Suprapubic skin (tissue), 4 donors: ENCODE measurements around the gene ATP5PO. TPM values are rescaled to one million over a fixed set of nuclear protein-coding genes. Genes with fewer than 3 reads are reported as not detected.

Experiments used
- DNase-seq, 2 donors: peaks; one replicate each; pipeline ENCODE4 v3.0.0-alpha.2; 2019; ENCODE audit warnings: low spot score in 2 of 2
- H3K27ac ChIP-seq: fragments of 200-600 bp; sonication (generic); one replicate; pipeline ENCODE4 v1.5.1; 2019
- H3K27me3 ChIP-seq: fragments of 200-600 bp; sonication (generic); one replicate; pipeline ENCODE4 v1.5.1; 2019
- H3K36me3 ChIP-seq: fragments of 200-600 bp; sonication (generic); one replicate; pipeline ENCODE4 v1.5.1; 2019
- H3K4me1 ChIP-seq: fragments of 200-600 bp; sonication (generic); one replicate; pipeline ENCODE4 v1.5.1; 2019
- H3K4me3 ChIP-seq: fragments of 200-600 bp; sonication (generic); one replicate; pipeline ENCODE4 v1.5.1; 2019; ENCODE audit warnings: mild to moderate bottlenecking
- H3K9me3 ChIP-seq: fragments of 200-600 bp; sonication (generic); one replicate; pipeline ENCODE4 v1.5.1; 2019
- CTCF ChIP-seq, 2 donors: fragments of 200-600 bp in 1 of 2; fragments of 450-650 bp in 1 of 2; sonication (generic) in 1 of 2; IDR thresholded peaks; one replicate each; pipeline ENCODE4 v1.5.1; 2016 to 2019; ENCODE audit warnings: antibody characterized with exemption in 2 of 2, mild to moderate bottlenecking in 1 of 2, moderate library complexity in 1 of 2
- EP300 ChIP-seq: sonication (generic); formaldehyde crosslinking; IDR thresholded peaks from one replicate; pipeline ENCODE4 v1.6.1; 2017; ENCODE audit warnings: antibody characterized with exemption
- POLR2A ChIP-seq, 2 donors: fragments of 450-650 bp; IDR thresholded peaks; one replicate each; pipeline ENCODE4 v1.6.1; 2017; ENCODE audit warnings: antibody characterized with exemption in 2 of 2, mild to moderate bottlenecking in 2 of 2, moderate library complexity in 2 of 2
- POLR2AphosphoS5 ChIP-seq, 3 donors: sonication (generic); formaldehyde crosslinking; IDR thresholded peaks; one replicate each; pipeline ENCODE4 v1.6.1; 2017; ENCODE audit warnings: antibody characterized with exemption in 3 of 3
- WGBS: methylation state at CpG from one replicate; pipeline ENCODE4 v1.1.5; 2018; 5-methylcytosine and 5-hydroxymethylcytosine counted together
- total RNA-seq, 4 donors: library from RNA; depleted of rRNA; stranded (reverse); fragments of >200 nt; gene quantifications; one replicate each; pipeline ENCODE4 v1.1.0, GENCODE V29; 2016

Gene ATP5PO, protein sequence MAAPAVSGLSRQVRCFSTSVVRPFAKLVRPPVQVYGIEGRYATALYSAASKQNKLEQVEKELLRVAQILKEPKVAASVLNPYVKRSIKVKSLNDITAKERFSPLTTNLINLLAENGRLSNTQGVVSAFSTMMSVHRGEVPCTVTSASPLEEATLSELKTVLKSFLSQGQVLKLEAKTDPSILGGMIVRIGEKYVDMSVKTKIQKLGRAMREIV
- total RNA-seq, result 100 to 1,000 TPM; 121 to 182 (median 159) TPM

DNA sequence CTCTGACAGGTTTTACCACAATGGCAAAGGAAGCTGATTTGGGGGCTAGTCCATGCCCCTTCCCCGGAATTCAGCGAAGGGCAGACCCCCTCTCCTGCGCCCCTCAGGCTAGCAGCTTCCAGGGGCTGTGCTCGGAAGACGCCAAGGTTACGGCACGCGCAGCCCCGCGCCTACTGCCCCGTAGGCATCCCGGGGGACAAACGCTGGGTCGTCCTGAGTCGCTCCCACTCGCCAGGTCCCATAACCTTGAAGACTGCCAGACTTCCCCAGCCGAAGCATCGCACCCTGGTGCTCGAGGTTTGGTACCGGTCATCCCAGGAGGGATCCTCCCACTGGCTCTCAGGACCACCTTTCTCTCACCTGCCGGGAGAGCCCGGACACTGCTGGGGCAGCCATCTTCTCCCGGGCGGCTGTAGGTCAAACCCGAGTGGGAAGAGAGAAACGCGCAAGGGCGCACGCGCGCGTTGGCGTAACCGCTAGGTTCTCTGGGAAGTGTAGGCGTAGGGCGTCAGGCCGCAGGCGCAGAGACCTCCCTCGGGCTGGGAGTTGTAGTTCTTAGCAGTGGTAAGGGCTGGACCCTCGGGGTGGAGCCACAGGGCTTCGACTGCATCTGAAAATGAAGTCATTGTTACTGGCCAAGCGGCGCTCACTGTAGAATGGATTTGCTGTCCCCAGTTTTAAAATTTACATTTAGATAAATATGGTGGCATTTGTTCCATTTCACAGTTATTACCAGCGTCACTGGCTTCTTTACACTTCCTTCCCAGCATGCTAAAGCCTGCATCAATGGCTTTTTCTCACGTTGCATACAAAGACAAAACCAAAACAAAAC is at the start of gene ATP5PO:
Gene ATP5PO, minus strand, starts transcription at position 437 of the 832 bp plus-strand sequence. Its CDS starts 41 bp downstream, at position 396.
- Histone ChIP-seq H3K4me3 (peak within 1 kb of the TSS; percentile 92), H3K4me1 (peaks cover 18% of the 10 kb centered on the region), H3K9me3 (no peaks in the 10 kb centered on the region), H3K27me3 (no peaks in the 10 kb centered on the region), H3K36me3 (peaks cover 25% of the 10 kb centered on the region), H3K27ac (peak within 1 kb of the TSS; percentile 86)
- peak; percentile 98 for DNase-seq
- TF ChIP-seq POLR2A (IDR thresholded peaks at IDR 0.05), result peak in 1 of 2 donors; percentile 83
- TF ChIP-seq CTCF (IDR thresholded peaks at IDR 0.05), result no peak
- no peak for TF ChIP-seq EP300
- TF ChIP-seq POLR2AphosphoS5 (IDR thresholded peaks at IDR 0.05), result peak in 2 of 3 donors; percentile 69 to 89
- WGBS, result under 1% methylated on average over 35 of the region's 45 CpGs

DNA sequence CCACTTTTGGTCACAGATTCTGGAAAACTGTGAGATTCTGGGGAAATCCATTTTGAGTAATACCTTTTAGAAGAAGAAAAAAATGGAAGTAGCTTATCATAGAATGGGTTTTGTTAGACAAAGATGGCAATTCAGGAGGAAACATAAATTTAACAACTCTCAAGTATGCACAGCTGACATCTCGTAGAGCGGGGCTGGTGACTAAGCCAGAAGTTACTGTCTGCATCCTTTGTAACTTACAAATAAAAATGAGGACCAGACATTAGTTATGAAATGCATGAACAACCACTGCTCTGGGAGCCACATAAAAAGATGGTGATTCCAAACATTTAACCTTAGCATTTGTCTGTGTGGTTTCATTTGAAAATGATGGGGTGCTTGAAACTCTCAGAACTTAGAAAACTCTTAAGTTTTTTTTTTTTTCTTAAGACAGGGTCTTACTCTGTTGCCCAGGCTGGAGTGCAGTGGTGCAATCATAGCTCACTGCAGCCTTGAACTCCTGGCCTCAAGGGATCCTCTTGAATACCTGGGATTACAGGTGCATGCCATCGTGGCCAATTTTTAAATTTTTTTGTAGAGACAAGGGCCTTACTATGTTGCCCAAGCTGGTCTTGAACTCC is 49.2 kb upstream of the ATP5PO start:
- H3K4me1 ChIP-seq, result peaks cover 5% of the 10 kb centered on the region
- TF ChIP-seq POLR2AphosphoS5 (IDR thresholded peaks at IDR 0.05) (no peak), POLR2A (IDR thresholded peaks at IDR 0.05) (no peak), EP300 (no peak), CTCF (IDR thresholded peaks at IDR 0.05) (no peak)
- no peaks in the 10 kb centered on the region for H3K36me3 ChIP-seq
- no peaks in the 10 kb centered on the region for H3K9me3 ChIP-seq
- WGBS, result 87% methylated on average over 3 of the region's 3 CpGs
- DNase-seq, result no peak
- no peaks in the 10 kb centered on the region for H3K27me3 ChIP-seq
- H3K4me3 ChIP-seq, result no peak overlapping the region
- H3K27ac ChIP-seq, result no peak overlapping the region

DNA sequence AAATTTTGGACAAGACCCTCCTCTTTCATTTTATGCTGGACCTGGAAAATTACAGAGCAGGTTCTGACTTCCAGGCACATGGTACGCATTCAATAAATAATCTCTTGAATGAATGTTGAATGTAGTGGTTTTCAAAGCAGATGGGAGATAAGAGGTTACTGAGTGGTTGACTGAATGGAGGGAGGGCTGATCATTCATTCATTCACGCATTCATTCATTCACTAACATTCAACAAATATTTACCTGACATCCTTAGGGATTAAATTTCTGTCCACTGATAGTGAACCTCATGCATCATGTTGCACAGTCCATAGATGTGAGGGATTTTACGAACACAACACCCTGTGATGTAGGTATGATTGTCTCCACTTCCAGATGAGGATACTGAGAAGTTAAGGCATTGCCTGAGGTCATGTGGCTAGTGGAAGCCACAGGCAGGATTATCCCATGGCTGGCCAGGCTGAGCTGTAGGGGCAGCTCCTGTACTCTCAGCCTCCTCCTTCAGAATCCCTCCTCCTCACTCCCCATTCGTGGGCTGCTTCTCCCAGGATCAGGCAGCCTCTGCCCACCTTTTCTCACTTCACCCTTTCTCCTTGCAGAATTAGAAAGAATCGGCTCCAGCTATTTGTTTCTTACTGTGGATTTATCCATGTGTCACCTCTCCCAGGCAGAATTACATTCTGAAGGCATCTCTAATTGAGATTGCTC is 48.4 kb upstream of the ATP5PO start:
- 80% methylated on average over 5 of the region's 5 CpGs for WGBS
- TF ChIP-seq CTCF (IDR thresholded peaks at IDR 0.05), result no peak
- TF ChIP-seq POLR2A (IDR thresholded peaks at IDR 0.05), result no peak
- no peak for TF ChIP-seq EP300
- no peak for TF ChIP-seq POLR2AphosphoS5 (IDR thresholded peaks at IDR 0.05)
- DNase-seq, result no peak
- Histone ChIP-seq H3K9me3 (peaks cover 5% of the 10 kb centered on the region), H3K27ac (no peak overlapping the region), H3K4me3 (no peak overlapping the region), H3K4me1 (peaks cover 5% of the 10 kb centered on the region), H3K36me3 (no peaks in the 10 kb centered on the region), H3K27me3 (no peaks in the 10 kb centered on the region)

DNA sequence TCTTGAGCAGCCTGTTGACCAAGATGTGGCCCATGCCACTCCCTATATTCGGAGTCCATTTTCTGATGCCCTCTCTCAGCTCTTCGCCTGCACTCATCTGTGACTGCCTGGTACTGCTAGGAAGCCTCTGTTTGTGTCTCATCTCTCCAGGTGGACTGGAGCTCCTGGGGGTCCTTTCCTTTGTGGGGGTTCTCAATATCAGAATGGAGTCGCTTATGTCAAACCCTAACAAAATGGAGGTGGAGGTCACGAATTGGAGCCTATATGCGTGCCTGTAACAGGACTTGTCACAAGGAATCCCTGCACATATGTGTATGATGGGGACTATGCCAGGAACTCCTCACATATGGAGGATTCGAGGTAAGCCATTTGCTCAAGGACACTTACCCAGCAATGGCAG is 46.7 kb upstream of the ATP5PO start:
- Histone ChIP-seq H3K4me3 (no peak overlapping the region), H3K36me3 (no peaks in the 10 kb centered on the region), H3K9me3 (peaks cover 8% of the 10 kb centered on the region), H3K27me3 (no peaks in the 10 kb centered on the region), H3K27ac (no peak overlapping the region), H3K4me1 (no peaks in the 10 kb centered on the region)
- DNase-seq, result no peak
- WGBS, result 96% methylated on average over 6 of the region's 6 CpGs
- TF ChIP-seq POLR2AphosphoS5 (IDR thresholded peaks at IDR 0.05) (no peak), POLR2A (IDR thresholded peaks at IDR 0.05) (no peak), CTCF (IDR thresholded peaks at IDR 0.05) (no peak), EP300 (no peak)
